ENCODE measurements around the gene AGPAT3. TPM values are rescaled to one million over a fixed set of nuclear protein-coding genes. Genes with fewer than 3 reads are reported as not detected.
A peak's percentile ranks its signal among the peaks of the same experiment; 100 is the strongest.

AGPAT3 gene
- total and polyA plus RNA-seq, 8 donors: 13.6 to 49.6 (median 31.4) TPM

GRCh38 chr21:43900690-43901089 is 35.7 kb downstream of the AGPAT3 start:
- 92 to 94% methylated on average over 6 of the region's 6 CpGs for WGBS, 2 donors
- no peak for FAIRE-seq

GRCh38 chr21:43902441-43902840 is 37.4 kb downstream of the AGPAT3 start:
- Histone ChIP-seq H3K27me3 (no peaks in the 10 kb centered on the region), H3K36me3 (peaks cover 0 to 4% (median 0%) of the 10 kb centered on the region in 3 donors), H3K27ac (no peak overlapping the region), H3K9me3 (no peaks in the 10 kb centered on the region), H3K4me1 (peaks cover 0 to 3% (median 0%) of the 10 kb centered on the region in 3 donors), H3K4me3 (no peak overlapping the region)
- intact Hi-C loops (cut with DNase I): no loop called here
- DNase-seq (peak in 1 of 6 donors; percentile 13), FAIRE-seq (no peak), ATAC-seq (peak in 1 of 4 donors; percentile 27)
- no peak for TF ChIP-seq CTCF (IDR thresholded peaks at IDR 0.05)
- 56 to 59% methylated on average over 6 of the region's 6 CpGs for WGBS, 2 donors

More at GRCh38 chr21:43900690-43901089, 35.7 kb downstream of the AGPAT3 start:
- Histone ChIP-seq H3K4me3 (no peak overlapping the region), H3K9me3 (no peaks in the 10 kb centered on the region), H3K27me3 (no peaks in the 10 kb centered on the region), H3K36me3 (peaks cover 0 to 4% (median 0%) of the 10 kb centered on the region in 3 donors), H3K27ac (no peak overlapping the region), H3K4me1 (peaks cover 0 to 3% (median 0%) of the 10 kb centered on the region in 3 donors)
- ATAC-seq: no peak
- TF ChIP-seq CTCF (IDR thresholded peaks at IDR 0.05): no peak
- intact Hi-C loops (cut with DNase I): no loop called here
- DNase-seq: peak in 1 of 6 donors; percentile 26

- DNase-seq (peak in 1 of 6 donors; percentile 54), FAIRE-seq (no peak), ATAC-seq (peak; percentile 23 to 64 (median 48))
- H3K27me3 ChIP-seq: no peaks in the 10 kb centered on the region
- peaks cover 0 to 4% (median 0%) of the 10 kb centered on the region in 3 donors for H3K36me3 ChIP-seq
- no peak overlapping the region for H3K4me3 ChIP-seq
- TF ChIP-seq CTCF (IDR thresholded peaks at IDR 0.05): no peak
- intact Hi-C loops (cut with DNase I): no loop called here
- no peaks in the 10 kb centered on the region for H3K9me3 ChIP-seq
- 63 to 68% methylated on average over 26 of the region's 26 CpGs for WGBS, 2 donors
- H3K4me1 ChIP-seq: peaks cover 0 to 3% (median 0%) of the 10 kb centered on the region in 3 donors
- no peak overlapping the region for H3K27ac ChIP-seq
Observed at GRCh38 chr21:43903451-43904091, 38.5 kb downstream of the AGPAT3 start.

GRCh38 chr21:43904331-43904781 is 39.3 kb downstream of the AGPAT3 start:
- intact Hi-C loops (cut with DNase I): no loop called here
- Histone ChIP-seq H3K4me1 (peaks cover 0 to 3% (median 0%) of the 10 kb centered on the region in 3 donors), H3K9me3 (no peaks in the 10 kb centered on the region), H3K27me3 (no peaks in the 10 kb centered on the region), H3K4me3 (no peak overlapping the region), H3K27ac (no peak overlapping the region), H3K36me3 (peaks cover 0 to 4% (median 0%) of the 10 kb centered on the region in 3 donors)
- no peak for TF ChIP-seq CTCF (IDR thresholded peaks at IDR 0.05)
- peak in 1 of 6 donors; percentile 35 for DNase-seq
- peak in 1 of 4 donors; percentile 12 for ATAC-seq
- no peak for FAIRE-seq
- WGBS, 2 donors: 88 to 98% methylated on average over 13 to 14 of the region's 14 CpGs

All from pancreas (tissue), 10 donors.